HL-60/S4 (cell line): ENCODE data around the gene OSBPL10.
"Not testable (repeated sequence)": the region's sequence is repeated elsewhere in the genome, so short reads cannot be mapped to it uniquely, and the experiment has no call there.

Experiments
- in situ Hi-C: fragments of 300-500 bp; cut with MboI; formaldehyde crosslinking; loops from 2 replicates; pipeline ENCODE4 v1.14.3; 2022; ENCODE audit warnings: low sequenced_read_pairs

OSBPL10 gene

GRCh38 chr3:31821118-31821517 is 159.9 kb downstream of the OSBPL10 start:
- in situ Hi-C loops = no loop called here

- in situ Hi-C loops = no loop called here
Observed at GRCh38 chr3:31819441-31819840, 161.6 kb downstream of the OSBPL10 start.

GRCh38 chr3:31817411-31817966 is 163.6 kb downstream of the OSBPL10 start:
- in situ Hi-C loops = no loop called here

- in situ Hi-C loops = no loop called here
Observed at GRCh38 chr3:31815631-31816440, 165.2 kb downstream of the OSBPL10 start.

GRCh38 chr3:31815006-31815405 is 166.1 kb downstream of the OSBPL10 start:
- in situ Hi-C loops = no loop called here

GRCh38 chr3:31813686-31814085 is 167.4 kb downstream of the OSBPL10 start:
- in situ Hi-C loops = no loop called here

- in situ Hi-C loops = no loop called here
Observed at GRCh38 chr3:31813197-31813596, 167.9 kb downstream of the OSBPL10 start.

- in situ Hi-C loops = no loop called here
Observed at GRCh38 chr3:31810991-31811433, 170.1 kb downstream of the OSBPL10 start.

GRCh38 chr3:31808143-31808720 is 172.8 kb downstream of the OSBPL10 start:
- in situ Hi-C loops = no loop called here

- in situ Hi-C loops = no loop called here
Observed at GRCh38 chr3:31804251-31805051, 176.6 kb downstream of the OSBPL10 start.

GRCh38 chr3:31802981-31803740 is 177.9 kb downstream of the OSBPL10 start:
- in situ Hi-C loops = no loop called here

- in situ Hi-C loops = no loop called here
Observed at GRCh38 chr3:31800436-31800835, 180.6 kb downstream of the OSBPL10 start.

GRCh38 chr3:31798840-31799239 is 182.2 kb downstream of the OSBPL10 start:
- in situ Hi-C loops = no loop called here

- in situ Hi-C loops = no loop called here
Observed at GRCh38 chr3:31793821-31794220, 187.2 kb downstream of the OSBPL10 start.

GRCh38 chr3:31791090-31791430 is 190.0 kb downstream of the OSBPL10 start:
- in situ Hi-C loops = no loop called here

- in situ Hi-C loops = no loop called here
Observed at GRCh38 chr3:31790193-31791089, 190.6 kb downstream of the OSBPL10 start.

GRCh38 chr3:31789429-31789828 is 191.6 kb downstream of the OSBPL10 start:
- in situ Hi-C loops = no loop called here

- in situ Hi-C loops = no loop called here
Observed at GRCh38 chr3:31785734-31786133, 195.3 kb downstream of the OSBPL10 start.

- in situ Hi-C loops = no loop called here
Observed at GRCh38 chr3:31785286-31785685, 195.8 kb downstream of the OSBPL10 start.

GRCh38 chr3:31783851-31784250 is 197.2 kb downstream of the OSBPL10 start:
- in situ Hi-C loops = not testable (repeated sequence)
